SK-N-SH (cell line): ENCODE results near the gene CCNC. TPM values are rescaled to one million over a fixed set of nuclear protein-coding genes. Genes with fewer than 3 reads are reported as not detected.

ENCODE experiments used
- CTCF ChIA-PET: fragments of 300-600, 350-600 bp; formaldehyde crosslinking; extraction: SDS; loops from one replicate; lab custom pipeline; 2021; lab: Yijun Ruan, JAX
- POLR2A ChIA-PET: fragments of 350-600 bp; sonication (Branson Sonifier 250); formaldehyde crosslinking; extraction: SDS; loops from one replicate; lab custom pipeline; 2020; ENCODE audit warnings: antibody characterized with exemption, inconsistent platforms; lab: Yijun Ruan, JAX
- DNase-seq: peaks from one replicate; pipeline ENCODE4 v3.0.0; 2012
- H2AFZ ChIP-seq: fragments of 200-600 bp; sonication (generic); 2 replicates; pipeline ENCODE4 v1.8.1; 2016; ENCODE audit warnings: antibody characterized with exemption, mild to moderate bottlenecking, low read depth
- H3F3A ChIP-seq: fragments of 200-600 bp; sonication (generic); replicated peaks from 2 replicates; pipeline ENCODE3; 2016; ENCODE audit warnings: antibody characterized with exemption, mild to moderate bottlenecking; ENCODE audit not compliant: insufficient read depth
- H3K27ac ChIP-seq, 2 experiments: fragments of 200-500 bp in 1 of 2; fragments of 200-600 bp in 1 of 2; sonication (Bioruptor generic) in 1 of 2; sonication (generic), shearing (Covaris generic) in 1 of 2; 2 replicates each; pipeline versions ENCODE4 v1.5.1 to v1.6.1; 2014 to 2016; ENCODE audit warnings: low read depth in 2 of 2, inconsistent platforms in 1 of 2, low read length in 1 of 2, mild to moderate bottlenecking in 1 of 2, mixed read lengths in 1 of 2
- H3K27me3 ChIP-seq: fragments of 200-600 bp; sonication (generic), shearing (Covaris generic); 2 replicates; pipeline ENCODE4 v1.6.1; 2016; ENCODE audit warnings: mixed run types; ENCODE audit not compliant: insufficient read depth
- H3K36me3 ChIP-seq, 2 experiments: fragments of 200-500 bp in 1 of 2; fragments of 200-600 bp in 1 of 2; sonication (Bioruptor generic) in 1 of 2; sonication (generic) in 1 of 2; replicated peaks in 1 of 2; 2 replicates each; pipeline versions ENCODE3 to v1.5.1; 2014 to 2016; ENCODE audit warnings: low read length in 1 of 2, mild to moderate bottlenecking in 1 of 2; ENCODE audit not compliant: insufficient read depth in 2 of 2, control insufficient read depth in 1 of 2
- H3K4me1 ChIP-seq, 2 experiments: fragments of 200-500 bp in 1 of 2; fragments of 200-600 bp in 1 of 2; sonication (Bioruptor generic) in 1 of 2; sonication (generic), shearing (Covaris generic) in 1 of 2; 2 replicates each; pipeline versions ENCODE4 v1.5.1 to v1.6.1; 2014 to 2016; ENCODE audit warnings: low read depth in 1 of 2, low read length in 1 of 2, mixed run types in 1 of 2; ENCODE audit not compliant: insufficient read depth in 2 of 2, control insufficient read depth in 1 of 2
- H3K4me2 ChIP-seq: fragments of 200-600 bp; sonication (generic), shearing (Covaris generic); 2 replicates; pipeline ENCODE4 v1.6.1; 2017; ENCODE audit warnings: mixed run types
- H3K4me3 ChIP-seq, 2 experiments: fragments of 200-500 bp in 1 of 2; fragments of 200-600 bp in 1 of 2; sonication (Bioruptor generic) in 1 of 2; sonication (generic), shearing (Covaris generic) in 1 of 2; 2 replicates each; pipeline versions ENCODE4 v1.5.1 to v1.8.1; 2014 to 2016; ENCODE audit warnings: low read depth in 2 of 2, inconsistent platforms in 1 of 2, low read length in 1 of 2, mild to moderate bottlenecking in 1 of 2, mixed read lengths in 1 of 2, moderate library complexity in 1 of 2
- H3K79me2 ChIP-seq: fragments of 200-600 bp; sonication (generic); 2 replicates; pipeline ENCODE4 v1.8.1; 2017; ENCODE audit warnings: mild to moderate bottlenecking; ENCODE audit not compliant: insufficient read depth
- H3K9ac ChIP-seq: fragments of 200-600 bp; sonication (generic); 2 replicates; pipeline ENCODE4 v1.6.1; 2017; ENCODE audit warnings: mixed run types
- H3K9me2 ChIP-seq: fragments of 200-600 bp; sonication (generic); 2 replicates; pipeline ENCODE4 v1.6.1; 2017; ENCODE audit warnings: mixed run types
- H3K9me3 ChIP-seq: fragments of 200-600 bp; sonication (generic); 2 replicates; pipeline ENCODE4 v1.6.1; 2017; ENCODE audit warnings: mixed run types, mild to moderate bottlenecking, moderate library complexity
- H4K20me1 ChIP-seq: fragments of 200-600 bp; sonication (generic); 2 replicates; pipeline ENCODE4 v1.6.1; 2017; ENCODE audit warnings: mild to moderate bottlenecking, mixed run types; ENCODE audit not compliant: insufficient read depth
- EP300 ChIP-seq, 2 experiments: IDR thresholded peaks; 2 replicates each; pipeline versions ENCODE4 v1.4.0 to v1.6.1; 2012; ENCODE audit warnings: borderline replicate concordance in 1 of 2, low read depth in 1 of 2, low read length in 1 of 2
- FOSL2 ChIP-seq: IDR thresholded peaks from 2 replicates; pipeline ENCODE4 v1.4.0; 2012; ENCODE audit warnings: low read depth, mild to moderate bottlenecking, moderate library complexity, borderline replicate concordance
- MXI1 ChIP-seq: IDR thresholded peaks from 2 replicates; pipeline ENCODE4 v1.6.1; 2012; ENCODE audit warnings: mild to moderate bottlenecking, low read depth, low read length, improper control_type of control experiment
- NFIC ChIP-seq: IDR thresholded peaks from 2 replicates; pipeline ENCODE4 v1.4.0; 2012; ENCODE audit warnings: borderline replicate concordance
- NRF1 ChIP-seq: IDR thresholded peaks from 2 replicates; pipeline ENCODE4 v1.6.1; 2012; ENCODE audit warnings: low read depth, mild to moderate bottlenecking, low read length
- RCOR1 ChIP-seq: fragments of 150-350 bp; IDR thresholded peaks from 2 replicates; pipeline ENCODE4 v1.6.1; 2017; ENCODE audit warnings: antibody characterized with exemption, low read length
- RFX5 ChIP-seq: IDR thresholded peaks from 2 replicates; pipeline ENCODE4 v1.6.1; 2012; ENCODE audit warnings: mild to moderate bottlenecking, improper control_type of control experiment, low read length
- TCF12 ChIP-seq: IDR thresholded peaks from 2 replicates; pipeline ENCODE4 v1.4.0; 2012
- WGBS: methylation state at CpG from one replicate; pipeline ENCODE4 v1.1.6; 2017; ENCODE audit warnings: low lambda C conversion rate; 5-methylcytosine and 5-hydroxymethylcytosine counted together
- polyA plus RNA-seq, 3 experiments: library from polyadenylated mRNA; depleted of rRNA; stranded (reverse); fragments of >200 nt; gene quantifications; 2 replicates each; pipeline ENCODE4 v1.2.3, GENCODE V29; 2012
- TF ChIP-seq, protein P1 (sequence below): IDR thresholded peaks from 2 replicates; pipeline ENCODE4 v1.6.1; 2012; ENCODE audit warnings: mild to moderate bottlenecking, low read depth, low read length, moderate library complexity
- TF ChIP-seq, protein P2 (sequence below): IDR thresholded peaks from 2 replicates; pipeline ENCODE4 v1.4.0; 2012; ENCODE audit warnings: low read depth, borderline replicate concordance
- TF ChIP-seq, protein P3 (sequence below): IDR thresholded peaks from 2 replicates; pipeline ENCODE4 v1.4.0; 2012; ENCODE audit warnings: low read depth, borderline replicate concordance
- TF ChIP-seq, protein P4 (sequence below): IDR thresholded peaks from 2 replicates; pipeline ENCODE4 v1.4.0; 2012; ENCODE audit warnings: low read depth
- TF ChIP-seq, protein P5 (sequence below): fragments of 150-350 bp; IDR thresholded peaks from 2 replicates; pipeline ENCODE4 v1.6.1; 2017; ENCODE audit warnings: antibody characterized with exemption, low read length, low read depth, borderline replicate concordance
- TF ChIP-seq, protein P6 (sequence below): fragments of 200-600 bp; sonication (generic); IDR thresholded peaks from 2 replicates; pipeline ENCODE4 v1.6.1; 2017; ENCODE audit warnings: antibody characterized with exemption, mild to moderate bottlenecking, moderate library complexity

Gene CCNC
- polyA plus RNA-seq, 1 of the 3 experiments (the other 2 are of a cell fraction): 16.0 TPM

DNA sequence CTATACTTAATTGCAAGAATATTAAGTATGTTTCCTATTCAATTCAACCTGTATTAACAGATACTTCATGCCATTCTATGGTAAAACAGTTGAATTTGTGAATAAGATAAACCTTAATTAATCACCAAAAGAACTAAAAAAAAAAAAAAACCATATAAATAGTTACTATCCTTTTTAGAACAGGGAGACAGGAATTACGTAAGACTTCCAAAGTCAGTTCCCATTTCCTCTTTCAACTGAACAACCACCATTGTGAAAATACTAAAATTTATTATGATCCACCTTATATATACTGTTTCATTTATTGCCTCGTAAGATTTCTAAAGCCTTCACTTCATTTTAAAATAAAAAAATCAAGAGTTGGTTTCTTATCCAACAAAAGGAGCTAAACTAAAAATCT is 9.4 kb downstream of the CCNC start:
- CTCF ChIA-PET: no interaction called here
- H3K27me3 ChIP-seq: no peaks in the 10 kb centered on the region
- no peak for TF ChIP-seq RFX5
- TF ChIP-seq, protein P1, sequence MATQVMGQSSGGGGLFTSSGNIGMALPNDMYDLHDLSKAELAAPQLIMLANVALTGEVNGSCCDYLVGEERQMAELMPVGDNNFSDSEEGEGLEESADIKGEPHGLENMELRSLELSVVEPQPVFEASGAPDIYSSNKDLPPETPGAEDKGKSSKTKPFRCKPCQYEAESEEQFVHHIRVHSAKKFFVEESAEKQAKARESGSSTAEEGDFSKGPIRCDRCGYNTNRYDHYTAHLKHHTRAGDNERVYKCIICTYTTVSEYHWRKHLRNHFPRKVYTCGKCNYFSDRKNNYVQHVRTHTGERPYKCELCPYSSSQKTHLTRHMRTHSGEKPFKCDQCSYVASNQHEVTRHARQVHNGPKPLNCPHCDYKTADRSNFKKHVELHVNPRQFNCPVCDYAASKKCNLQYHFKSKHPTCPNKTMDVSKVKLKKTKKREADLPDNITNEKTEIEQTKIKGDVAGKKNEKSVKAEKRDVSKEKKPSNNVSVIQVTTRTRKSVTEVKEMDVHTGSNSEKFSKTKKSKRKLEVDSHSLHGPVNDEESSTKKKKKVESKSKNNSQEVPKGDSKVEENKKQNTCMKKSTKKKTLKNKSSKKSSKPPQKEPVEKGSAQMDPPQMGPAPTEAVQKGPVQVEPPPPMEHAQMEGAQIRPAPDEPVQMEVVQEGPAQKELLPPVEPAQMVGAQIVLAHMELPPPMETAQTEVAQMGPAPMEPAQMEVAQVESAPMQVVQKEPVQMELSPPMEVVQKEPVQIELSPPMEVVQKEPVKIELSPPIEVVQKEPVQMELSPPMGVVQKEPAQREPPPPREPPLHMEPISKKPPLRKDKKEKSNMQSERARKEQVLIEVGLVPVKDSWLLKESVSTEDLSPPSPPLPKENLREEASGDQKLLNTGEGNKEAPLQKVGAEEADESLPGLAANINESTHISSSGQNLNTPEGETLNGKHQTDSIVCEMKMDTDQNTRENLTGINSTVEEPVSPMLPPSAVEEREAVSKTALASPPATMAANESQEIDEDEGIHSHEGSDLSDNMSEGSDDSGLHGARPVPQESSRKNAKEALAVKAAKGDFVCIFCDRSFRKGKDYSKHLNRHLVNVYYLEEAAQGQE: no peak
- TF ChIP-seq, protein P2, sequence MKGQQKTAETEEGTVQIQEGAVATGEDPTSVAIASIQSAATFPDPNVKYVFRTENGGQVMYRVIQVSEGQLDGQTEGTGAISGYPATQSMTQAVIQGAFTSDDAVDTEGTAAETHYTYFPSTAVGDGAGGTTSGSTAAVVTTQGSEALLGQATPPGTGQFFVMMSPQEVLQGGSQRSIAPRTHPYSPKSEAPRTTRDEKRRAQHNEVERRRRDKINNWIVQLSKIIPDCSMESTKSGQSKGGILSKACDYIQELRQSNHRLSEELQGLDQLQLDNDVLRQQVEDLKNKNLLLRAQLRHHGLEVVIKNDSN: no peak
- TF ChIP-seq MXI1: no peak
- TF ChIP-seq NRF1: no peak
- TF ChIP-seq TCF12: no peak
- TF ChIP-seq, protein P3, sequence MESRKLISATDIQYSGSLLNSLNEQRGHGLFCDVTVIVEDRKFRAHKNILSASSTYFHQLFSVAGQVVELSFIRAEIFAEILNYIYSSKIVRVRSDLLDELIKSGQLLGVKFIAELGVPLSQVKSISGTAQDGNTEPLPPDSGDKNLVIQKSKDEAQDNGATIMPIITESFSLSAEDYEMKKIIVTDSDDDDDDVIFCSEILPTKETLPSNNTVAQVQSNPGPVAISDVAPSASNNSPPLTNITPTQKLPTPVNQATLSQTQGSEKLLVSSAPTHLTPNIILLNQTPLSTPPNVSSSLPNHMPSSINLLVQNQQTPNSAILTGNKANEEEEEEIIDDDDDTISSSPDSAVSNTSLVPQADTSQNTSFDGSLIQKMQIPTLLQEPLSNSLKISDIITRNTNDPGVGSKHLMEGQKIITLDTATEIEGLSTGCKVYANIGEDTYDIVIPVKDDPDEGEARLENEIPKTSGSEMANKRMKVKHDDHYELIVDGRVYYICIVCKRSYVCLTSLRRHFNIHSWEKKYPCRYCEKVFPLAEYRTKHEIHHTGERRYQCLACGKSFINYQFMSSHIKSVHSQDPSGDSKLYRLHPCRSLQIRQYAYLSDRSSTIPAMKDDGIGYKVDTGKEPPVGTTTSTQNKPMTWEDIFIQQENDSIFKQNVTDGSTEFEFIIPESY: no peak
- TF ChIP-seq NFIC: no peak
- TF ChIP-seq, protein P4, sequence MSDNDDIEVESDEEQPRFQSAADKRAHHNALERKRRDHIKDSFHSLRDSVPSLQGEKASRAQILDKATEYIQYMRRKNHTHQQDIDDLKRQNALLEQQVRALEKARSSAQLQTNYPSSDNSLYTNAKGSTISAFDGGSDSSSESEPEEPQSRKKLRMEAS: no peak
- TF ChIP-seq, protein P5, sequence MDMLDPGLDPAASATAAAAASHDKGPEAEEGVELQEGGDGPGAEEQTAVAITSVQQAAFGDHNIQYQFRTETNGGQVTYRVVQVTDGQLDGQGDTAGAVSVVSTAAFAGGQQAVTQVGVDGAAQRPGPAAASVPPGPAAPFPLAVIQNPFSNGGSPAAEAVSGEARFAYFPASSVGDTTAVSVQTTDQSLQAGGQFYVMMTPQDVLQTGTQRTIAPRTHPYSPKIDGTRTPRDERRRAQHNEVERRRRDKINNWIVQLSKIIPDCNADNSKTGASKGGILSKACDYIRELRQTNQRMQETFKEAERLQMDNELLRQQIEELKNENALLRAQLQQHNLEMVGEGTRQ: no peak
- no peak for TF ChIP-seq FOSL2
- TF ChIP-seq EP300 (IDR thresholded peaks at IDR 0.05; ENCODE audit: borderline replicate concordance in 1 of 2, low read depth in 1 of 2, low read length in 1 of 2): no peak
- TF ChIP-seq, protein P6, sequence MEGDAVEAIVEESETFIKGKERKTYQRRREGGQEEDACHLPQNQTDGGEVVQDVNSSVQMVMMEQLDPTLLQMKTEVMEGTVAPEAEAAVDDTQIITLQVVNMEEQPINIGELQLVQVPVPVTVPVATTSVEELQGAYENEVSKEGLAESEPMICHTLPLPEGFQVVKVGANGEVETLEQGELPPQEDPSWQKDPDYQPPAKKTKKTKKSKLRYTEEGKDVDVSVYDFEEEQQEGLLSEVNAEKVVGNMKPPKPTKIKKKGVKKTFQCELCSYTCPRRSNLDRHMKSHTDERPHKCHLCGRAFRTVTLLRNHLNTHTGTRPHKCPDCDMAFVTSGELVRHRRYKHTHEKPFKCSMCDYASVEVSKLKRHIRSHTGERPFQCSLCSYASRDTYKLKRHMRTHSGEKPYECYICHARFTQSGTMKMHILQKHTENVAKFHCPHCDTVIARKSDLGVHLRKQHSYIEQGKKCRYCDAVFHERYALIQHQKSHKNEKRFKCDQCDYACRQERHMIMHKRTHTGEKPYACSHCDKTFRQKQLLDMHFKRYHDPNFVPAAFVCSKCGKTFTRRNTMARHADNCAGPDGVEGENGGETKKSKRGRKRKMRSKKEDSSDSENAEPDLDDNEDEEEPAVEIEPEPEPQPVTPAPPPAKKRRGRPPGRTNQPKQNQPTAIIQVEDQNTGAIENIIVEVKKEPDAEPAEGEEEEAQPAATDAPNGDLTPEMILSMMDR: no peak
- no peak for TF ChIP-seq RCOR1
- H3F3A ChIP-seq: peaks cover 22% of the 10 kb centered on the region
- no peak overlapping the region for H3K4me2 ChIP-seq
- H3K4me3 ChIP-seq: no peak overlapping the region
- no peak for DNase-seq
- H3K79me2 ChIP-seq: peaks cover 49% of the 10 kb centered on the region
- H2AFZ ChIP-seq: no peak overlapping the region
- POLR2A ChIA-PET: no interaction called here
- H4K20me1 ChIP-seq: peaks cover 18% of the 10 kb centered on the region
- H3K4me1 ChIP-seq: peaks cover 0 to 12% of the 10 kb centered on the region in 2 experiments; a peak in 2 of 4 replicates
- 100% methylated on average over 2 of the region's 2 CpGs for WGBS
- H3K9me2 ChIP-seq: no peaks in the 10 kb centered on the region
- H3K9ac ChIP-seq: no peak overlapping the region
- H3K27ac ChIP-seq: no peak overlapping the region
- H3K9me3 ChIP-seq: no peaks in the 10 kb centered on the region
- peaks cover 54 to 56% of the 10 kb centered on the region in 2 experiments for H3K36me3 ChIP-seq
